SH-SY5Y (cell line): ENCODE results near the gene OR6J1.

ENCODE experiments used
- GATA2 ChIP-seq: IDR thresholded peaks from 2 replicates; pipeline ENCODE4 v1.6.1; 2011; ENCODE audit warnings: mild to moderate bottlenecking, low read depth, low read length
- GATA3 ChIP-seq: IDR thresholded peaks from 2 replicates; pipeline ENCODE4 v1.6.1; 2011; ENCODE audit warnings: low read depth, mild to moderate bottlenecking, low read length, moderate library complexity

The OR6J1 gene

DNA sequence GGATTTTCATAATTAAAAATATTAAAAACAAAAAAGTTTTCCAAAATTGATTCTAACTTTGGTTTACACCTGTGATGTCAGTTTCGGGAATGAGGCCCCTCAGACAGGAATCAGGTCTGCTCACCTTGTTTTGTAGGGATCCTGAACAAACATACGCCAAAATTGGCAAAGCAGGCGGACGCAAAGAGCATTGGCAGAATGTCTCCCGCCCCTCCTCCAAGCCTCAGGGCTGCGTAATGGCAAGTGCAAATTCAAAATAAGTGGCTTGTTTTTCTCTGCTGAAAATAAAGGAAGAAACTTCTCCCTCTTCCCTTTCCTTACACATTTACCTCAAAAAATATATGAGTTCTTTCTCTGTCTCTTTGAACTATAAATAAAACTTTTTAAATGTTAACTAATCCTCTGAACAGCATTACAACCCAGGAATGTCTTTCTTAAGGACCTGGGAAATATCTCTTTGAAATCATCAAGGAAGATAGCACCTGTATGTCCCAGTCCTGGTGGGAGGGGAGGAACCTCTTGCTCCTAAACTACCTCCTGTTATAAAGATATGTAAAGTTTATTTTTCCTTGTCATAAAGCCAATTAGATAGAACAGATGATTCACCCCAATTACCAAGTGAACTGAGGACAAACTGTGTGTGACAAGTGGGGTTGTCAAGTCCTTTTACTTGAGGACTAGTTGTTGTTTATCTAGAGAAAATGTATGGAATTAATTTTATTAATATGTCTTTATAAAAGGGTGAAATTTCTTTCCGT lies 16.5 kb downstream of the OR6J1 start:
- no peak for TF ChIP-seq GATA2
- TF ChIP-seq GATA3: no peak

- TF ChIP-seq GATA2 (no peak), GATA3 (no peak)
Measured at GRCh38 chr14:22626590-22626989, 17.6 kb downstream of the OR6J1 start.

DNA sequence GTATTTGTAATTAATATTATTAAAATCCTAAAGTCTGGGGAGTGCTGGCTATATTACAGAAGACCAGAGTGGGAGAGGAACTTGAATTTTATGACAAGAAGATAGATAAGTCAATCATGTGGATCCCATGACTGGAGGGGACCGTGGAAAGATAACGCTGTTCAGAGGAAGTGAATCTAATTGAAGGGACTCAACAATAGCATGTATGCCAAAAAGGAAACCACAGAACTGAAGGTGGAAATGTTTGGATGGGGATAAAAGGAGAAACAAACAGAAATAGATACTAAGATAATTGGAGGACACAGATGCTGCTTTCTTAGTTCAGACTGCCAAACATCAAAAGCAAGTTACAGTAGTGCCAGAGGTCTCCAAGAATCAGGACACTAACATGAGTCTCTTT lies 21.1 kb downstream of the OR6J1 start:
- TF ChIP-seq GATA2 (no peak), GATA3 (no peak)

- TF ChIP-seq GATA2: no peak
- TF ChIP-seq GATA3: no peak
Measured at GRCh38 chr14:22622255-22622654, 21.9 kb downstream of the OR6J1 start.

- TF ChIP-seq GATA3 (no peak), GATA2 (no peak)
Measured at GRCh38 chr14:22614240-22614799, 29.8 kb downstream of the OR6J1 start.

DNA sequence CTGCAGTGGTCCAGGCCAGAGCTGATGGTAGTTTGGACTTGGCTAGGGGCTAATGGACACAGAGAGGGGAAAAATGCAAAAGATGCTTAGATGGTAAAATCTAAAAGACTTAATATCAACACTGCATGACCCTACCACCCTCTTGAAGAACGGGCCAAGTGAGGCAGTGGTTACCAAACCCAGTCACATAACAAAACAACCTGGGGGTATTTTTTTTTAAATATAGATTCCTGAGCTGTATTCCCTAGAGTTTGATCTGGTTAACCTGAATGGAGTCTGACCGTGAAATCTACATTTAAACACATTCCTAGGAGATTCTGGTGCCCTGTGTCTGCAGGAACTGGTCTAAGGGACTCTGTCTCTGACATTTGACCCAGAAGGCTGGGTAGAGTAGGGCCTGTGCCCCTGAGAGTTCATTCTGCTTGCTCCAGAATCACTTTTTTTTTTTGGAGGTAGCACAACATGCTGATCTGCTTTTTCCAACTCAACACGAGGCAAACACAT lies 30.4 kb downstream of the OR6J1 start:
- no peak for TF ChIP-seq GATA2
- no peak for TF ChIP-seq GATA3

- TF ChIP-seq GATA2: no peak
- no peak for TF ChIP-seq GATA3
Measured at GRCh38 chr14:22613106-22613695, 31.0 kb downstream of the OR6J1 start.

DNA sequence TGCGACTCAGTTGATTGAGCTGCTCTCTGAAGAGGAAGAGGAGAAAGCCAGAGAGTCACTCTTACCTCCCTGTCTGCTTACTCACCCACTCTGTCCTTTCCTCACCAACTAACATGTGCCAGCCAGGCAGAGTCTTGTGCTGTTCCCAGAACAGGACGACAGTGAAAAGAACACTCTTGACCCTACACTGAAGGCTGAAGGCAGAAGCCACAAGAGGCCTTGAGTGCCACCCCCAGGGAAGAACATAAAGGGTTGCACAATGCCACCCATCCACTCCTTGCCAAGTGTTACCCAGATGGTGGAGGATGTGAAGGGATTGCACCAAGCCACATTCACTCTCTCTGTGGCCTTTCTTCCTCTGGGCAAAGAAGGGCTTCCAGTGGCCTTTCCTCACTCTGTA lies 33.2 kb downstream of the OR6J1 start:
- no peak for TF ChIP-seq GATA3
- no peak for TF ChIP-seq GATA2

- TF ChIP-seq GATA3: no peak
- TF ChIP-seq GATA2: no peak
Measured at GRCh38 chr14:22607291-22607690, 36.9 kb downstream of the OR6J1 start.

DNA sequence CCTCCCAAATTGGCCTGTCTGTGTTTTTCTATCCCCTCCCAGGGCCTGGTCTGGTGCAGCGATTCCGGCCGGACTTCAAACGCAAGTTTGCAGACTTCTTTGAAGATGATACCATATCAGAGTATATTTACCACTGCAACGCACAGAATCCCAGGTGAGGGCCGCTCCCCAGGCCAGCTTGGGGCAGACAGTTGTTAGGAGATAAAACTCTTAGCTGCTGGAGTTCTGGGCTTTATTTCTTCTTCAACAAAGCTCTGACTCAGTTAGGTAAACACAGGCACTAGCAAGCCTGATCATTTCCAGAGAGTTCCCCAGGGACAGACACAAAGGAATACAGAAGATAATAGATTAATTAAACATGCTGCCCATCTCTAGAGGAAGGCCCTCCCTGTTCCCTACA lies 37.8 kb downstream of the OR6J1 start:
- no peak for TF ChIP-seq GATA3
- no peak for TF ChIP-seq GATA2

DNA sequence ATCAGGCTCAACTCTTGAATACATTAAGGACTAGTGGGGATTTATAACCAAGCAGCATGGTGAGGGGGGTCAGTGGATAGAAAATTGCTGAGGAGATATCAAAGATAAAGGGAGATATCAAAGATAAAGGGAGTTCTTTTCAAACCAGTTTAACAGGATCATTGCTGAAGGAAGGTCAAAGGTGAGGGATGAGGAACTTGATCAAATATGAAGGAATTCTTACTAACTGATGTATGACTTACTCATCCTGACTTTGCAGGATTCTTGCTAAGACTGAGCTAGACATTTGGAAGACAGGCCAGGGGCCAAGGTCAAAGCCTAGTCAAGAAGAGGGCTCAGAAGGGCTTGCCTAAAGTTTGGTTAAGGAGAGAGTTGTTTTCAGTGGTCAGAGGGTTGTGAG lies 41.3 kb downstream of the OR6J1 start:
- TF ChIP-seq GATA3 (no peak), GATA2 (no peak)

- no peak for TF ChIP-seq GATA3
- no peak for TF ChIP-seq GATA2
Measured at GRCh38 chr14:22601996-22602395, 42.2 kb downstream of the OR6J1 start.

DNA sequence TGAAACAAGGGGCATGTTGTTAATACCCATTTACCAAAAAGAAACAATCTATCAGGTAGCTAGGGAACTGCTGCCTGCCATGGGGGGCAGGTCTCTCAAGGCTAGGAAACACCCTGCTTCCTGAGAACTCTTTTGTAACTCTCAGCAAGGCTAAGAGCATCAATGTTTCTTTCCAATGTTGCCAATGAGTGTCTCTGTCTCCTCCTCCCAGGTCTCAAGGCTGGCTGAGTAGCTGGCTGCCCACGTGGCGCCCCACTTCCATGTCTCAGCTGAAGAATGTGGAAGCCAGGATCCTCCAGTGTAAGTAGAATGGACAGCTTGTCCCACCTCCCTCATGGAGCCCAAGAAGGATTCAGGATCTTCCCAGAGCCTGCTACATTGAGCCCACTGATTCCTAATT lies 42.7 kb downstream of the OR6J1 start:
- TF ChIP-seq GATA3: no peak

GRCh38 chr14:22600027-22600426 lies 44.1 kb downstream of the OR6J1 start:
- TF ChIP-seq GATA3 (no peak), GATA2 (no peak)

DNA sequence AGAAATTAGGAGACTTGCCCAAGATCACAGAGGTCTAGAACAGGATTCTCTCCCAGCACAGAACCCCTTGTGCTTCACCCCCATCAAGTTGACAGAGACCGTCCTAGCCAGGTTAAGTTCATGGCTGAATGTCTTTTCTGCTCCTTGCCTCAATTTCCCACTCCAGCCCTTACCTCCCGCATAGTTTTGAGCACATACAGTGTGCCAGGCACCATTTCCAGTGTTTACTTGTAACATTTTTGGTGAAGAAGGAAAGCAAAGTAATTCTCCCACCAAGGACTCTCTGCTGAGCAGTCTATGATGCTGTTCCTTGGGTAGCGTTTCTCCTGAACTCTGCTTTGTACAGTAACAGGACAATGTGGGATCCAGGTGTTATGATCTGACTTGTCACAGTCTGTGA lies 44.8 kb downstream of the OR6J1 start:
- TF ChIP-seq GATA2 (no peak), GATA3 (no peak)

GRCh38 chr14:22598896-22599244 lies 45.3 kb downstream of the OR6J1 start:
- no peak for TF ChIP-seq GATA2
